ENCODE data around the gene RAMP3.

- TF ChIP-seq CTCF (IDR thresholded peaks at IDR 0.05 in 4 of 5, conservative IDR thresholded peaks at IDR 0.05 in 1 of 5) (no peak), POLR2A (IDR thresholded peaks at IDR 0.05) (no peak)
Observed at GRCh38 chr7:45187946-45188411, 30.4 kb downstream of the RAMP3 start.
